ENCODE measurements around the gene COPG2.
"Not testable (repeated sequence)": the region's sequence is repeated elsewhere in the genome, so short reads cannot be mapped to it uniquely, and the experiment has no call there.

The COPG2 gene

DNA sequence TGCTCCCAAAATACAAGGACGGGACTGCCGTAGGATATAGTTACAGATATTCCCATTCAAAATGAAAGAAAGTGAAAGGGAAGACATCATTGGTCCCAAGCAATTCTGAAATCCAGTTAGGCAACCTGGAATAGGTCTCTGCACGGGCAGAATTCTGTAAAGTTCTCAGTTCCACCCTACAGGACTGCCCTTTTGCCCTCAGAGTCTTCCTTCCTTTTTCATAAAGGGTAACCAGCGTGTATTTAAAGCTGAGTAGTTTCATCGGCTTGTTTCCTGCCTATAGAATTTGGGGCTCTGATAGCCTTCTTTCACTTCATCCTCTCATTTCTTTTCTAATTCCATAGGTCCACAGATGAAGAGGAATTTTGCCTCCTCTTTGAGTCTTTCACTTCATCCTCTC is 20.0 kb downstream of the COPG2 start:
- DNase-seq: no peak

DNA sequence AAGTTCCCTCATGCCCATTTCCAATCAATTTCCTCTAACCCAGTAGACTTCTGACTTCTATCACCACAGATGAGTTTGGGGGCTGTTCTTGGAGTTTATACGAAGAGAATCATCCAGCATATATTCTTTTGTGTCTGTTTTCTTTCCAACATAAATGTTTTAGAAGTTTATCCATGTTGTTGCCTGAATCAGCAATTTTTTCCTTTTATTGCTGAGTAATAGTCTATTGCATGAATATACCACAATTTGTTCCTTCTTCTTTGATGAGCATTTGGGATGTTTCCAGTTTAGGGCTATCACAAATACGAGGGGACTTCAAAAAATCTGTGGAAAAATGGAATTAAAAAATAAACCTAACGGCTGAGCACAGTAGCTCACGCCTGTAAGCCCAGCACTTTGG is 26.2 kb downstream of the COPG2 start:
- DNase-seq: no peak

DNA sequence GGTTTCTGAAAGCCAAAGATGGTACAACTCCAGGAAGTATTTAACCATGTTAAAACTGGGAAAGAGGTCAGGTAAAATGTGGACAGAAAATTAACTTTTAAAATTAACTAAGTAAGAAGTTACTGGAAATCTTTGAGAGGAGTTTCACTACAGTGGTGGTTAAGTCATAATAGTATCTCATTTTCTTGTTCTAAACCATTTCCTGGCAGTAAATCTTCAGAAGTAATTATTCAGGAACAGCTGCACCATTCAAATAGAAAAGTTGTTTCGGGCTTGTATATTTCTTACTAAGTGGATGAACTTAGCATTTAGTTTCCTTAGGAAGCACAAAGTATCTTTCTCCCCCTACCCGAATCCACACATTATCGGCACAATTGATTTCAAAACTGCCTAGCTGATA is 27.1 kb downstream of the COPG2 start:
- DNase-seq: no peak

DNA sequence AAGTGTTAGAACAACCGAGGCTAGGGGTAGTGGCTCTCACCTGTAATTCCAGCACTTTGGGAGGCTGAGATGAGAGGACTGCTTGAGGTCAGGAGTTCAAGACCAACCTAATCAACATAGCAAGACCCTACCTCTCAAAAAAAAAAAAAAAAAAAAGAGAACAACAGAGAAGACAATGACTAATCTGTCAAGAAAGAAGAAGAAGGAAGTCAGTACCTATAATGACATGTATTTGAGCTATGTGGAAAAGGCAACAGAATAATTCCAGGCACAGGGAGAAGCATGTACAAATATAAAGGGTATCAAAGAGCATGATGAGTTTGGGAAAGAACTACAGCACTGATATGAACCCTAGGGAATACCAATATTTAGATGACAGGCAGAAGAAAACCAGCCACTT is 27.5 kb downstream of the COPG2 start:
- no peak for DNase-seq

DNA sequence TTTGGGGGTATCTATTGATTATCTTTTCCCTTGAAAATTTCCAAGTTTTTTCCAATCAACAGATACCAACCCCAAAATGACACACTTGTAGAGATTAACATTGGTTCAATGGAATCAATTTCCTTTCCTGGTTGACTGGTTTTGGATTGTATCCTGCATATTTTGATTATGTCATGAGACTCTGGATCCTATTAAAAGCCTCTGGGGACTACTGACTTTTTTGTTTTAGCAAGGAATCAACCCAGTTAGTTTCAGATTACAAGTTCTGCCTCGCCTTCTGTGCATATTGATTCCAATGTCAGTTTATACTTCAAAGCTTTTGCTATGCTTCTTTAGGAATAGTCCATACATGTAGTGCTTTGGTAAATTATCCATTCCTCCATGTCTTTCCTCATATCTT is 29.2 kb downstream of the COPG2 start:
- no peak for DNase-seq

DNA sequence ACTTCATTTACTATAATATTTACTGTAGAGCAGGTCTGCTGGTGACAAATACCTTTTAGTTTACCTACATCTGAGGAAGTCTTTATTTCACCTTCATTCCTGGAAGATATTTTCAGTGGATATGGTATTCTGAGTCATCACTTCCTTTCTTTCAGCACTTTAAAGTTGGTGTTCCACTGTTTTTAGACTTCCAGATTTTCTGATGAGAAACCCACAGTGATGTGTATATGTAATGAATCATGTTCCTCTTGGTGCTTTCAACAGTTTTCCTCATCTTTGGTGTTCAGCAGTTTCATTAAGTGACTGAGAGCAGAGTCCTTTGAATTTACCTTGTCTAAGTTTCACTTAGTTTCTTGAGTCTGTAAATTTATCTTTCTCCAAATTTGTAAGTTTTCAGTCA is 36.4 kb downstream of the COPG2 start:
- DNase-seq: no peak

DNA sequence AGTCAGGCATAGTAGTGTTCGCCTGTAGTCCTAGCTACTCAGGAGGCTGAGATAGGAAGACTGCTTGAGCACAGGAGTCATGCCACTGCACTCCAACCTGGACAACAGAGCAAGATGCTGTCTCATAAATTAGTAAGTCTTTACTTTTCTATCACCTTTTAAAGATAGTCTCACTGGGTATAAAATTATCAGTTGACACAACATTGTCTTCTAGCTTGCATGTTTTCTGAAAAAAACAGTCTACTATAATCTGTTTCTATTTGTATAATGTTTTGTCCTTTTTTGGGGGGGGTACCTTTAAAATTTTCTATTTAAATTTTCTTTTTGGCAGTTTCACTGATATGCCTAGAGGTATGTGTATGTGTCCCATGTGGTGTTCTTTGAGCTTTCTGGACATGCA is 39.6 kb downstream of the COPG2 start:
- DNase-seq: no peak

DNA sequence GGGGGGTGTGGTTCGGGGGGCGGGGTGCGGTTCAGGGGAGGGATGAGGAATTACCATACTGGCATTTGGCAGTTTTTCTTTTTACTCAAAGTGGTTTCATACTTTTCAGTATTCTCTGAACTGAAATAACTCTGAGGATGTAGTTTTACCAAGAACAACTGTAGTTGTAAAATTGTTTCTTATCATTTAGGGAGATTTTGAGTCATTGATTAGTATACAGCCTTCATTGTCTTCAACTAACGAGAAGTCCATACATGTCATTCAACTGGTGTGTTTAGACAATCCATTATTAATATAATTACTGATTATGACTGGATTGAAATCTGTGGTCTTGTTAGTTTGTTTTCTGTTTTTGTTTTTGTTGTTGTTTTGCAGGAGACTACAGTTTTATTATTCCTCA is 40.8 kb downstream of the COPG2 start:
- no peak for DNase-seq

DNA sequence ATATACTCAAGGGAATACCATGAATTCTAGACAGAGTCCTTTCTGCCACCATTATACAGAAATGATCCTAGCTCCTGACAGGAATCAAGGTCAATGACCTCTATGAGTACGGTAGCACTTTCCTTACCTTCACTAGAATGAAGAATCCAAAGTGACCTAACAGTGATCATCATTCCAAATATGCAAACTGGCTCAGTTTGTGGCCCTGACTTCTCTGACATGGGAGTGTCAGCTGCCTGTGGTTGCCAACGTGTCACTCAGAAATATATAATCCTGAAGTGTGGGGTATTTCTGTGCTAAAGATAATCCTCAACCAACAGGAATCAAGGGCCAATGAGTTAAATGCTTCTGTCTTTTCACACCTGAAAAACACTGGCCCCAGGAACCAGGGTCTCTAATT is 45.7 kb downstream of the COPG2 start:
- no peak for DNase-seq

DNA sequence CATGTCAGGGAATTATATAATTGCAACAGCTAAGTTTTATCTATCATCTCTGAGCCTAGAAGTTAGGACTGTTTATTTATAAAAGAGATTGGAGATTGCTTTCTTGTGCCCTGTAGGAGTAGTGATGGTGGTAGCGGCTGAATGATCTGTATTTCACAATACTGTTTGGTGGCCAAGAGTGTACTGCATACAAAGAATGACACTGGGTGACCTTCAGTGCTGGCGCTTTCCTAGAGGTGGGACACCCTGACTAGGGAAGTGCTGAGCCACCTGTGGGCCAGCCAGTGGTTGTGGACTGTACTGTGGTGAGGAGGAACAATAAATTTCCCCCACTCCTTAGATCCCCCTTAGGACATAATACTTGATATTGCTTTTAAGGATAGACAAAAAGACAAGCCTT is 53.0 kb downstream of the COPG2 start:
- no peak for DNase-seq

DNA sequence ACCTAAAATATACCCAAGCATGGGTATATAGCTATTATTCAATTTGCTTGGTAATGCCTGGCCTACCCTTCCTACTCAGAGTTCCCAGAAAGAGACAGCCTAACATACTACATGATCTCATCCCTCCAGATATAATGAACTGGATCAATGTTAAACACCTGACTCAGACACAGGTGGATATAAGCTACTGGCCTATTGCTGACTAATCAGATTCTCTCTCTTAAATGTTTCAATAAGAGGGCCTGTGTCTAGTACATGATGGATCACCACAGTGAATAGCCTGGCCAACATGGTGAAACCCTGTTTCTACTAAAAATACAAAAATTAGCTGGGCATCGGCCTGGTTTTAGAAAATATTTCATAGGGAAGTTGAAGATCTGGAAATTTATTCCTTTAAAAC is 54.1 kb downstream of the COPG2 start:
- no peak for DNase-seq

DNA sequence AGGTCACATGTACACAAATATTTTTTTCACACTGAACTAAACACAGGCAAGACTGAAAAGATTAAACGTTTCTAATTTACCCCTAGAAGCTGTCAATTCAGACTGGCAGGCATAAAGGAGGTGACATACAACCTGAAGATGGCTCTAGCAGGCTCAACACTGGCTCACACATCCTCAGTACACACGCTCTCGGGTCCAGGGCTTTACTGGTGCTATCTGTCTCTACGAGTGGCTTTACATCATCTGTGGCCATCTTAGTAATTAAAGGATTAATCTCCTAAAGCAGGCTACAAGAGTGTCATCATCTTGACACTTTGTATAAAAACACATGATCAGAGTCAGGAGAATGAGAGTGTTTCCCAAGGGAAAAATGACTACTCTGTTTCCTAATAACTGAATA is 57.3 kb downstream of the COPG2 start:
- DNase-seq: no peak

DNA sequence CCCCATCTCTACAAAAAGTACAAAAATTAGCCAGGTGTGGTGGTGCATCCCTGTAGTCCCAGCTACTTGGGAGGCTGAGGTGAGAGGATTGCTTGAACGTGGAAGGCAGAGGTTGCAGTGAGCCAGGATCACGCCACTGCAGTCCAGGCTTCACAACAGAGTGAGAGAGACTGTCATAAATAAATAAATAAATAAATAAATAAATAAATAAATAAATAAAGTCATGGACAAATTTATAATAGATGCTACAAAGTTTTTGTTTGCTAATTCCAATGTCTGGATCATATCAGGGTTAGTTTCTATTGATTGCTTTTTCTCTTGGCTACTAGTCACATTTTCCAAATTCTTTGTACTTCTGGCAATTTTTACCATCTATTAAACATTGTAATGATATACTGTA is 61.5 kb downstream of the COPG2 start:
- DNase-seq: not testable (repeated sequence)

DNA sequence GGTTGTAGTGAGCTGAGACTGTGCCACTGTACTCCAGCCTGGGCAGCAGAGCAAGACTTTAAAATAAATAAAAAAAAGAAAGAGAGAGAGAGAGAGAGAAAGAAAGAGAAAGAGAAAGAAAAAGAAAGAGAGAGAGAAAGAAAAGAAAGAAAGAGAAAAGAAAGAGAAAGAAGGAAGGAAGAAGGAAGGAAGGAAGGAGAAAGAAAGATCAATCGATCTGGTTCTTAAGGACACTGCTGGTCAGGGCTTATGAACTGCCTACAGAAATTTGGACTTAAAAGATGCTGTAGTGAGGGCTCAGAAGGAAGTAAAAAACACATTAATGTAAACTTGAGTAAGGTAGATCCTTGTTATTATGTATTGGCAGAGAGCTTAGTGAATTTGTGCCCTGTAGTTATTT is 62.4 kb downstream of the COPG2 start:
- DNase-seq: no peak

DNA sequence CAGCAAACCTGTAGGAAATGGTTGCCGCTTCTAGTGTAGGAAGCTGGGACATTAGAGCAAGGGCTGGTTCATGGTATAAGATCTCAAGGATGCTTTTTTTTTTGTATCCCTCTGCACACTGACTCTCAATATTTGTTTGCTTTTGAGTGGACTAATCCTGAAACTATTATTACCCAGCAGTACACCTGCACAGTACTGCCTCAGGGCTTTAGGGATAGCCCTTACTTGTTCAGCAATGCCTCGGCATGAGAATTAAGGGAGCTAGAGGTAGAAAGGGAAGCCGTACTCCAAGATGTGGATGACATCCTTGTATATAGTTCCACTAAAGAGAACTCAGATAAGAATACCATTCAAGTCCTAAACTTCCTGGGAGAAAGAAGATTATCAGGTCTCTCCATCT is 70.5 kb downstream of the COPG2 start:
- no peak for DNase-seq

DNA sequence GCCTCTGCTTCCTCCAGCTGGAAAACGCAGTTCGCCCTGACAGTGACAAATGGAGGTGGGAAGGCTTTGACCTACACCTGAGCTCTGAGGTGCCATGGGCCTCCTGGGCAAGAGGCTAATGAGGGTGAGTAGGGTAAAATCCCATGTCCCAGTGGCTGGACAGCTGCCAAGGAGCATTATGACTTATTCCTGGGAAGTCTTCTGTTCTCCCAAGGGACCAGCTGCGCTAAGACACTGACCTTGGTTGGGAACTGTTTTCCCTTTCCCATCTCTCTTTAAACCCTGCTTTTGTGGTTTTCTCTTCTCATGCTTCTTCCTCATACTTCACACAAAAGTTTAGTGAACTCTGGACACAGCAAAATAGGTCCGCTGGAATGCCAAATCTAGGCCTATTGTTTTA is 72.6 kb downstream of the COPG2 start:
- no peak for DNase-seq

DNA sequence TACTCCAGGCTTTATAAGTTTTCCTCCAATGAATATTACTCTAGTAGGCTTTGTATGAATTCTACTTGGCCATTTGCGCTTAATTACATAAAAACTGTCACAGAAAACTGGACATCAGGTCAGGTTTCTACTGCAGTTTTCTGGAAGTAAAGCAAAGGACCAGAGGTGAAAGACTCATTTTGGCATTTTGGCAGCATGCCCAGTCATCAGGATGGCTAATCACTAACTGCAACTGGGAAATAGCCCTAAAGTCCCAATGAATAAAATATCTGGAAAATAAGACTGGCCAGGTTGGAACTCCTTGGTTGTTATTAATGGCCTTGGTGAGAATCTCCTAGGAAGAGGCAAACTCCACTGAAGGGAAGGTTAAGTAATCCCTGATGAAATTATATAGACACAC is 75.5 kb downstream of the COPG2 start:
- no peak for DNase-seq

DNA sequence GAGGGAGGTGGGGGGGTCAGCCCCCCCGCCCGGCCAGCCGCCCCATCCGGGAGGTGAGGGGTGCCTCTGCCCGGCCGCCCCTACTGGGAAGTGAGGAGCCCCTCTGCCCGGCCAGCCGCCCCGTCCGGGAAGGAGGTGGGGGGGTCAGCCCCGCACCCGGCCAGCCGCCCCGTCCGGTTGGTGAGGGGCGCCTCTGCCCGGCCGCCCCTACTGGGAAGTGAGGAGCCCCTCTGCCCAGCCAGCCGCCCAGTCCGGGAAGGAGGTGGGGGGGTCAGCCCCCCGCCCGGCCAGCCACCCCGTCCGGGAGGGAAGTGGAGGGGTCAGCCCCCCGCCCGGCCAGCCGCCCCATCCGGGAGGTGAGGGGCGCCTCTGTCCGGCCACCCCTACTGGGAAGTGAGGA is 77.1 kb downstream of the COPG2 start:
- DNase-seq: not testable (repeated sequence)

DNA sequence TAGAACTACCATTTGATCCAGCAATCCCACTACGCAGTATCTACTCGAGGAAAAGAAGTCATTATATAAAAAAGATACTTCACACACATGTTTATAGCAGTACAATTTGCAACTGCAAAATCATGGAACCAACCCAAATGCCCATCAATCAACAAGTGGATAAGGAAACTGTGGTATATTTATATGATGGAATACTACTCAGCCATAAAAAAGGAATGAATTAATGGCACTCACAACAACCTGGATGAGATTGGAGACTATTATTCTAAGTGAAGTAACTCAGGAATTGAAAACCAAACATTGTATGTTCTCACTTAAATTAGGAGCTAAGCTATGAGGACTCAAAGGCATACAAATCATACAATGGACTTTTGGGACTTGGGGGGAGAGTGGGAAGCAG is 82.6 kb downstream of the COPG2 start:
- not testable (repeated sequence) for DNase-seq

DNA sequence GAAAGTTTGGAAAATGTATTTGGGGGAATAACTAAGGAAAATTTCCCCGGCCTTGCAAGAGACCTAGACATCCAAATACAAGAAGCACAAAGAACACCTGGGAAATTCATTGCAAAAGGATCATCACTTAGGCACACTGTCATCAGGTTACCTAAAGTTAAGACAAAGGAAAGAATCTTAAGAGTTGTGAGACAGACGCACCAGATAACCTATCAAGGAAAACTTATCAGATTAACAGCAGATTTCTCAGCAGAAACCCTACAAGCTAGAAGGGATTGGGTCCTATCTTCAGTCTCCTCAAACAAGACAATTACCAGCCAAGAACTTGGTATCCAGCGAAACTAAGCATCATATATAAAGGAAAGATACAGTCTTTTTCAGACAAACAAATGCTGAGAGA is 93.4 kb downstream of the COPG2 start:
- DNase-seq: not testable (repeated sequence)

DNA sequence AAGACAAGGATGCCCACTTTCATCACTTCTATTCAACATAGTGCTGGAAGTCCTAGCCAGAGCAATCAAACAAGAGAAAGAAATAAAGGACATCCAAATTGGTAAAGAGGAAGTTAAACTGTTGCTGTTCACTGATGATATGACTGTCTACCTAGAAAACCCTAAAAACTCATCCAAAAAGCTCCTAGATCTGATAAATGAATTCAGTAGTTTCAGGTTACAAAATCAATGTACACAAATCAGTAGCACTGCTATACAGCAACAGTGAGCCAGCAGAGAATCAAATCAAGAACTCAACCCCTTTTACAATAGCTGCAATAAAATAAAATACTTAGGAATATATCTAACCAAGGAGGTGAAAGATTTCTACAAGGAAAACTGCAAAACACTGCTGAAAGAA is 98.4 kb downstream of the COPG2 start:
- not testable (repeated sequence) for DNase-seq

DNA sequence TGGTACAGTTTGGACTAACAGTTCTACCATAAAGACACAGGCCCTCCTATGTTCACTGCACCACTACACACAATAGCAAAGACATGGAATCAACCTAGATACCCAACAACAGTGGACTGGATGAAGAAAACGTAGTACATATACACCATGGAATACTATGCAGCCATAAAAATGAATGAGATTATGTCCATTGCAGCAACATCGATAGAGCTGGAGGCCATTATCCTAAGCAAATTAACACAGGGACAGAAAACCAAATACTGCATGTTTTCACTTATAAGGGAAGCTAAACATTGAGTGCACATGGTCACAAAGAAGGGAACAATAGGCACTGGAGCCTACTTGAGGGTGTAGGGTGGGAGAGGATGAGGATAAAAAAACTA is 101.7 kb downstream of the COPG2 start:
- no peak for DNase-seq

DNA sequence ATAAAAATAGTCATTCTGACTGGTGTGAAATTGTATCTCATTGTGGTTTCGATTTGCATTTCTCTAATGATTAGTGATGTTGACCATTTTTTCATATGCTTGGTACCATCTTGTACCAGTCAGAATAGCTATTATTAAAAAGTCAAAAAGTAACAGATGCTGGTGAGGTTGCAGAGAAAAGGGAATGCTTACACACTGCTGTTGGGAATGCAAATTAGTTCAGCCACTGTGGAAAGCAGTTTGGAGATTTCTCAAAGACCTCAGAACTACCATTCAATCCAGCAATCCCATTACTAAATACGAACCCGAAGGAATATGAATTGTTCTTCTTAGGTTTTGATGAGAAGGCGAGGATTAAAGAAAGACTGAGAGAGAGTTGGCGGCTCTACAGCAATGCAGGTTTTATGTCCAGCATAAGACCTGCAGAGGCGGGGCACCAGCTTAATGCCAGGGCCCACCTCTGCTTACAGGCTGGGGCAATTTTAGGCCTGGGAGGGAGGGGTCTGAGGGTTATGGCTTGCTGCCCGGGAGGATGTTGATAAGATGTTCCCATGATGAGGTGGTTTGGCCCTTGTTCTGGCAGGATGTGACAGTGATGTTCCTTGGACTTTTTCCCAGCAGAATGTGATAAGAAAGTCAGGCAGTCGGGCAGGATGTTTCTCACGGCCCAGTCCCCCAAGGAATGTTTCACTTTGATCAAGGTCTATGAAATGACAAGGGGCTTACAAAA is 102.2 kb downstream of the COPG2 start:
- no peak for DNase-seq

DNA sequence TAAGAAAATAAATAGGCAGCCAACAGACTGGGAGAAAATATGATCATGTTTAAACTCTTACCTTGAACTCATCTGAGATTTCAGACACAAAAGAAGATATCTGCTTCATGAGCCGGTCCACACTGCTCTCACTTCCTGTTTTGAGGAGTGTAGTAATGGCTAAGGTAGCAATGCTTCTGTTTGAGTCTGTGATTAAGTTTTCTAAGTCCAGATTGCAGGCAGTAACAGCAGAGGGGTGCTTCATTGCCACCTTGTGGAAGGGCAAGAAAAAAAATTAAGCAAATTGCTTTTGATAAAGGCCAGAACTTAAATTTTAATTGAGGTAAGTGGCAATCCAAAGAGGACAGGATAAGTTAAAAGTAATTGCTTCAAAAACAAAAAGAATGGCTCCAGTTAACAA is 107.6 kb downstream of the COPG2 start:
- peak in 1 of 2 donors; percentile 11 for DNase-seq

DNA sequence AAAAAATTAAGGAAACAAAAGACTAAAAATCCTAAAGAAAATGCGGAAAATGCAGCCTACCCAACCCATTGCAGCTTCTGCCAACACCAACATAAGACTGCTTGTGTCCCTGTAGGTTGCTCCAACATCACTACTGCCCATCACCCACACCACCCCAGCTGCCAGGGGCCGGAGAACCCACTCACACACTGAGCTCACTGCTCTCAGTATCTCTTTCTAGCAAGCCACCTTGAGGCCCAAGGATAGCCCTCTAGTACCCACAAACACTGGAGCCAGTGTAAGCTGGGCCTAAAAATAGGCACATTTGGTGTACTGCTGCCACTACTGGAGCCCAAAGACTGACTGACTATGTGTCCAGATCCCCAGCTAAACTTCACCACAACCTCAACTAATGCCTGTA is 109.4 kb downstream of the COPG2 start:
- DNase-seq: no peak

DNA sequence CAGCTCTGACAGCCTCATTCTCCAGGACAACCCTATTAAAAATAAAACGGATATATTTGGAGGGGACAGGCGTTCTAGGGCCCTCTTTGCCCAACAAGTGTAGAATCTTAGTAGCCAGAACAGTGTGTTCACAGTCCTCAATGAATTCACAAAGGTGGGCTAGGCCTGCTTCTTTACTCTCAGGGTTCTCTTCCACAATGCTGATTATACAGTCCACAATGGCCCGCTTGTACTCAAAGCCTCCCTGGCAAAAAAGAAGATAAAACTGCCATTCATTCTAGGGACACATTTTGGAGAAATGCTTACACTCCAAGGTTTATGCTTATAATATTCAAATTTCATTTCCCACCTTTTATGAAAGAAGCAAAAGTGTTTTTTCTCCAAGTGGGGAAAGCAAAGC is 114.1 kb downstream of the COPG2 start:
- no peak for DNase-seq
